HG02678 (cell line): ENCODE data around the gene RAB3C.
"Not testable (repeated sequence)": the region's sequence is repeated elsewhere in the genome, so short reads cannot be mapped to it uniquely, and the experiment has no call there.

Source experiments
- ATAC-seq: cut with Tn5 transposase; IDR thresholded peaks from one replicate; pipeline ENCODE4 v1.9.1; 2021; ENCODE audit warnings: mild to moderate bottlenecking, moderate library complexity; ENCODE audit not compliant: unreplicated experiment

The RAB3C gene

GRCh38 chr5:58674070-58674469 lies 91.2 kb downstream of the RAB3C start:
- no peak for ATAC-seq

GRCh38 chr5:58674711-58675110 lies 91.8 kb downstream of the RAB3C start:
- no peak for ATAC-seq

GRCh38 chr5:58675341-58675740 lies 92.5 kb downstream of the RAB3C start:
- no peak for ATAC-seq

DNA sequence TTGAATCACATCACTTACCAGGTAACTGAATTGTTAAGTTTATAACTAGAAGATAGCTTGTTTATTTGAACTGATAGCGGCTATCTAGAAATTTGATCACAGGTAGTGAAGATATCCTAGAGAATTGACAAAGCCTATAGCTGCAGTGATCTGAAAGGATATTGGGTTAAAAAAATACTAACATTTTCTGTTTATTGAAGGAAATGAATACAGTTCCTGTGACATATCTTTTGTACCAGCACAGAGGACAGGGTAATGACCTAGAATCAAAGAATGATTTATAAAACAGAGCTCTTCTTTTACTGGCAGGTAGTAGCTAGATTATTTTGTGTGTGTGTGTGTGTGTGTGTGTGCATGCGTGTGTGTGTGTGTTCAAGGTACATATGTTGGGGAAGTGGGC lies 94.8 kb downstream of the RAB3C start:
- ATAC-seq: no peak

DNA sequence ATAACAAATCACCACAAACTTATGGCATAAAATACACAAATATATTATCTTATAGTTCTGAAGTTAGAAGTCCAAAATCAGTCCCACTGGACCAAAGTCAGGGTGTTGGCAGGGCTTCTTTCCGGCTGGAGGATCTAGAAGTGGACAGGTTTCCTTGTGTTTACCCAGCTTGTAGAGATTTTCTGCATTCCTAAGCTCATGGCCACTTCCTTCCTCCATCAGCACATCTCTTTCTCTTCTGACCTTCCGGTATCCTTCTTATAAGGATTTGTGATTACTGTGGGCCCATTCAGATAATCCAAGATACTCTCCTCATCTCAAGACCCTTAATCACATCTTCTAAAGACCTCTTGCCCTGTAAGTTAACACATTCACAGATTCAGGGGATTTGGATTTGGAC lies 97.6 kb downstream of the RAB3C start:
- ATAC-seq: no peak

DNA sequence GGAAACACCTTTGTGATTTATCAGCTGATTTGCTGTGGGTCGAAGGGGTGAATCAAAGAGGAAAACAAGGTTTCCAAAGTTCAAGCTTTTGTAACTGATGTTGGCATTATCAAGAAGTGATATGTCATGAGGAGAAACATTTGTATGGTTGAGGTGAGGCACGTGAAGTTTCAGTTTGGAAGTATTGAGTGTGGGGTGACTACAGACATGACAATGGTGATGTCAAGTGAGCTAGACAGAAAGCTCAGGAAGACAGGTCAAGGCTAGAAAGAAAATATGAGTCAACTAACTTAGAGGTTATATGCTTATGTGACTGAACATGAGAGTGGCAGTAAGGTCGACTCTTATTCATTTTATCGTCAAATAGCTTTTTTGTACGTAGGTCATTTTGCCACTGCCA lies 99.1 kb downstream of the RAB3C start:
- no peak for ATAC-seq

DNA sequence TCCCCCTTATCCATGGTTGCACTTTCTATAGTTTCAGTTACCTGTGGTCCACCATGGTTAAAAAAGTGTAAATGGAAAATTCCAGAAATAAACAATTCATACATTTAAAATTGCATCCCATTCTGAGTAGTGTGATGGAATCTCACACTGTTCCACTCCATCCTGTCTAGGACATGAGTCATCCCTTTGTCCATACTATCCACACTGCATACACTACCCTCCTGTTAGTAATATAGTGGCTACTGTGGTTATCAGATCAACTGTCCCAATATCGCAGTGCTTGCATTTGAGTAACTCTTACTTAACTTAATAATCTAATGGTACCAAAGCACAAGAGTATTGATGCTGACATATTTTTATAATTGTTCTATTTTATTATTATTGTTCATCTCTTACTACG lies 100.7 kb downstream of the RAB3C start:
- no peak for ATAC-seq

DNA sequence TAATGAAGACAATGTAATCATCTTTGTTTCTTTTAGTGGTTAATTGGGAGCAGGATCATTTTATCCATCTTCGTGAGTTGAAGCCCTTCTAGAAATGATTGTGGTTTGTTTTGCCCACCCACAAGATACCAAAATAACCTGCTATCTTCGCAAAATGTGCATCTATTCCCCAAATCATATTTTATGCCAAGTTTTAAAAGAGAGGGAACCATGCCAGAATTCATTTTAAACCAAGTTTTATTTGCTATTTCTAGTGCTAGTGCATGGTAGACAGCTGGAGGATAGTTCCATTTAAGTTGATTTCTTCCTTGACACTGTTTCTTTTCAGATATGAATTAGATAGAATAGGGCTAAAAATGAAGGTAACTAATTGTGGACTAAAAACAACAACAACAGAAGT lies 104.2 kb downstream of the RAB3C start:
- ATAC-seq: no peak

- ATAC-seq: no peak
Observed at GRCh38 chr5:58687595-58687994, 104.7 kb downstream of the RAB3C start.

DNA sequence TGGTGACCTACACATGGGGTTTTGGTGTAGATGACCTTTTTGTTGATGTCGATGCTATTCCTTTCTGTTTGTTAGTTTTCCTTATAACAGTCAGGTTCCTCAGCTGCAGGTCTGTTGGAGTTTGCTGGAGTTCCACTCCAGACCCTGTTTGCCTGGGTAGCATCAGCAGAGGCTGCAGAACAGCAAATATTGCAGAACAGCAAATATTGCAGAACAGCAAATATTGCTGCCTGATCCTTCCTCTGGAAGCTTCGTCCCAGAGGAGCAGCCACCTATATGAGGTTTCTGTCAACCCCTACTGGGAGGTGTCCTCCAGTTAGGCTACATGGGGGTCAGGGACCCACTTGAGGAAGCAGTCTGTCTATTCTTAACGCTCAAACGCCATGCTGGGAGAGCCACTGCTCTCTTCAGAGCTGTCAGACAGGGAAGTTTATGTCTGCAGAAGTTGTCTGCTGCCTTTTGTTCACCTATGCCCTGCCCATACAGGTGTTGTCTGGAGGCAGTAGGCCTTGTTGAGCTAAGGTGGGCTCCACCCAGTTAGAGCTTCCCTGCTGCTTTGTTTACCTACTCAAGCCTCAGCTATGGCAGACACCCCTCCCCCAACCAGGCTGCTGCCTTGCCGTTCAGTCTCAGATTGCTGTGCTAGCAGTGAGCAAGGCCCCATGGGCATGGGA lies 116.3 kb downstream of the RAB3C start:
- not testable (repeated sequence) for ATAC-seq

- no peak for ATAC-seq
Observed at GRCh38 chr5:58699762-58700118, 116.9 kb downstream of the RAB3C start.

DNA sequence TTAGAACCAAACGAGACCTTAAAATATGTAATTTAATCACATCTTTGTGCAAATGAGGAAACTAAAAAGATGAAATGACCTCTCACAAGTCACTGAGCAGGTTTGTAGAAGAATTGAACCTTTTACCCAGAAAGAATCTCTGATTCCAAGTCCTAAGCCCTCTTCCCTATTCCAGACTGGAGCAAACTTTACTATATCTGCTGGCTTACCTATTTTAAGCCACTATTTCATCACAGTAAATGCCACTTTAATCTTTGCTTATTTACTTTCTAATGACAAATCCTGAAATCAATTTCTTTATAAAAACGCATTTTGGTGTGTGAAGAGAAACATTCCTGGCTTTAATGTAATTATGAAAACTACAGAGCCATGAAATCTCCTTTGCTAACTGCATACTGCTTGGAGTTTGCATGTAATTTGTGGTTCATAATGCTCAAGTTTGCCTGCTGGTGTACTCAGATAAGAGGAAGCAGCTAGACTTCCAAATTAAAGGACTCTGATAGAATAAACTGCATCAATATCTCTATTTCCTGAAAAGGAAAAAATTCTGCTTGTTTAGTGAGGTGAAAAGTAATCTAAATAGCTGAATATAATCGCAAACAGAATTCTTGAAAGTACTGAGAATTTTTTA lies 121.2 kb downstream of the RAB3C start:
- ATAC-seq: no peak

DNA sequence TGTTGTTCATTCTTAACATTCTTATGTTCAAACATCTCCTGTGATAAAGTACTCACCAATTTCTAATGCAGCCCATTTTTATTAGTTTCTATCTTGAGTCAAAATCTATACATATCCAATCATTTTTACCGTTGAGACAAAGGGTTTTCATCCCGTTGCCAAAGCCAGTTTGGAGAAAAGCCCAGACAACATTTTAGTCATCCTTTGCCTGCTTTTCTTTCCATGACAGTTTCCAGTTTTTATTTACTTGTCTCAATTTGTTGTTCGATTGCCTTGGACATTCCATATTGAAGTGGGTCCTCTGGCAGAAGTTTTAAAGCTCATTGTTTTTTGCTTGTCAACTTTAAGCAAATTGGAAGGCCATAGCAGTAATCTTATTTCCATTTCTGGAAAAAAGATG lies 123.9 kb downstream of the RAB3C start:
- no peak for ATAC-seq

DNA sequence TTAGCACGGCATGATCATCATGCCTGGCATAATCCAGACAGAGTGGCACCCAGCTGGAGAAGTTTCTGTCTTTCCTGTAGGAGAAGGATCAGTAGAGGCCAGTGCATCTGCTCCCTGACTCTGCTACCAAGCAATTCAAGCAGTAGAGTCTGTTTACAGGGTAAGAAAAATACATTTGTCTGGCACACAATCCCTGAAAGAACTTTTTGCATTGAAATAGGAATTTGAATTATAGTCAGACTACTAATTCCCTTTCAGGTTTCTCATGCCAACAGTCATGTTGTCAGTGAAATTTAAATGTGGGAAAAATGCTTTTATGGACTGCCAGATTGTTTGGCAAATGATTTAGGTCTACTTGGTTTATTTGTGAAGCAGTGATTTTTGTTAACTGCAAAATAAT lies 125.6 kb downstream of the RAB3C start:
- ATAC-seq: no peak

DNA sequence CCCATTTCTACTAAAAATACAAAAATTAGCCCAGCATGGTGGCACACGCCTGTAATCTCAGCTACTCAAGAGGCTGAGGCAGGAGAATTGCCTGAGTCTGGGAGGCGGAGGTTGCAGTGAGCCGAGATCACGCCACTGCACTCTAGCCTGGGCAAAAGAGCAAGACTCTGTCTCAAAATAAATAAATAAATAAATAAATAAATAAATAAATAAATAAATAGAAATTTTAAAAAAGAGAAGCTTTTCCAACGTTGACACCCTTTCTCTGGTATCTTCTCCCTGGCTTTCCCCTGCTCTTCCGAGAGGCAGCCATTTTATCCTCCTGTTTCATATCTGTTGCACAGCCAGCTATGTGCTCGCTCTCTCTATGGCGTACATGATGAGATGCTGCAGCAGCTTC lies 127.5 kb downstream of the RAB3C start:
- not testable (repeated sequence) for ATAC-seq

- no peak for ATAC-seq
Observed at GRCh38 chr5:58710871-58711270, 128.0 kb downstream of the RAB3C start.

DNA sequence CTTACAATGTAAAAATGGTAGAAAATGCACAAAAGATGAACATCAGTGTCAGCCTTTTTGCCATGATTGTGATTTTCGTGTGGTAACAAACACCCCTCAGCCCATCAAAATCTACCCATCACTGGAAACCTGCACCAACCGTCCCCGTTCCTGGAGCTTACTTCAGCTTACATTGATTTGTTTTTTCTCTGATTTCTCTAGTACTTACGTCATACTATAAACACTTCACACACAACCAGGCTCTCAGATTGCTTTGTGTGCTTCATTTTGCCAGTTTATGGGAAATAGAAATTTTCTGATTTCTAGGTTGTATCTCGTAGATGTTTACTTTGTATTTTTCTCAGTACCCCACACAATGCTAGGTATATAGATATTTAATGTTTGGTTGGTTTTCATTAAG lies 129.1 kb downstream of the RAB3C start:
- no peak for ATAC-seq

- no peak for ATAC-seq
Observed at GRCh38 chr5:58714046-58714445, 131.2 kb downstream of the RAB3C start.

- ATAC-seq: no peak
Observed at GRCh38 chr5:58715997-58716656, 133.3 kb downstream of the RAB3C start.

DNA sequence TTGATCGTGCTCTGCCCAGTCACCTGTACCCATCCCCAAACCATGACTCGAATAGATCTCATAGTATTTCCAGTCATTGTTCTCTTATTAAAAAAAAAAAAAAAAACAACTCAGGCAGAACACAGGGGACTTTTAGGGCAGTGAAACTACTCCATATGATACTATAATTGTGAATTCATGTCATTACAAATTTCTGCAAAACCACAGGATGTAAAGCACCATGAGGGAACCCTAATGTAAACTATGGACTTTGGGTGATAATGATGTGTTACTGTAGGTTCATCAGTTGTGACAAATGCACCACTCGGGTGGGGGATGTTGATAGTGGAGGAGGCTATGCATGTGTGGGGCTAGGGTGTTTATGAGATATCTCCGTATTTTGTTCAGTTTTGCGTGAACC lies 133.8 kb downstream of the RAB3C start:
- no peak for ATAC-seq

DNA sequence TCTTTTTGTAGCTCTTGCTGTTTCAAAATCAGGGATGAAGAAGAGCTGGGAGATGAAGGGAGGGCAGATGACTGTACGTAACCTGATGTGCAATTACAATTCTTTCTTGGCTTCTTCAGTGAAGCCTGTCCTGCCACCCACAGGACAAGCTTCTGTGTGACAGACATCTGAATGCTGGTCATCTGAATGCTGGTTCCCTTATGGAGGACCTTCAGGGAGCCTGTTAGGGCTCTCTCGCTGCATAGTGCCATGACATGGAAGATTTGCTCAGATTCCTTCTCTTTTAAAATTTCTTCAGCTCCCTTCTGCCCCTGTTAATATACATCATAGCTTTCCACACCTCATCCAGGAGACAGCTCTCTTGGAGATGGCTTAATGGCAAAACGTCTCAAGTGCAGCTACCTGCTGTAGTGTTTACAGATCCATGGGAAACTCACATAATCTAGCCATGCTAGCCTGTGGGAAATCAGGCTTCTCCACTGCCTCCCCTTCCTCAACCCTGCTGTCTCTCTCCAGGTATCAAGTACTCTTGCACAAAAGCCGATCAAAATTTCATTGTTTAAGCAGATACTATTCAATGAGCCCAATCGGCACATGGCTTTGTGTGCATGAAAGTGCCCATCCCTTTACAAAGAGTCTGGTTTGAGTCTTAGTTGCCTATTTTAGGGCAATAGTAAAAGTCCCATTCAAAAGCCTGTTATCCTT lies 134.6 kb downstream of the RAB3C start:
- ATAC-seq: no peak
